PC-3 (cell line): ENCODE data around the gene FPR1.

Experiments used
- CTCF ChIP-seq: fragments of 300-600 bp; sonication (generic); conservative IDR thresholded peaks from 2 replicates; pipeline ENCODE4 v1.5.1; 2017; ENCODE audit warnings: antibody characterized with exemption, low read depth, mild to moderate bottlenecking, low read length
- EZH2 ChIP-seq: fragments of 300-600 bp; sonication (generic); IDR thresholded peaks from one replicate; pipeline ENCODE4 v1.6.1; 2017; ENCODE audit warnings: antibody characterized with exemption, mild to moderate bottlenecking, low read length; ENCODE audit not compliant: unreplicated experiment

- TF ChIP-seq CTCF = no peak
- no peak for TF ChIP-seq EZH2
Observed at GRCh38 chr19:51771376-51772130, 19.9 kb upstream of the FPR1 start.
